Myocyte (in vitro differentiated cells): ENCODE results near the gene KRT7. TPM values are rescaled to one million over a fixed set of nuclear protein-coding genes. Genes with fewer than 3 reads are reported as not detected.
"Not testable (repeated sequence)": the region's sequence is repeated elsewhere in the genome, so short reads cannot be mapped to it uniquely, and the experiment has no call there.

Experiments
- DNase-seq: peaks from one replicate; pipeline ENCODE4 v3.0.0-alpha.2; 2012; ENCODE audit warnings: low read depth
- total RNA-seq: library from RNA; depleted of rRNA; stranded (reverse); fragments of >200 nt; gene quantifications from 2 replicates; pipeline ENCODE4 v1.2.3, GENCODE V29; 2014

Gene KRT7
- total RNA-seq, 1 donor from 2014 or later = 6.6 TPM

DNA sequence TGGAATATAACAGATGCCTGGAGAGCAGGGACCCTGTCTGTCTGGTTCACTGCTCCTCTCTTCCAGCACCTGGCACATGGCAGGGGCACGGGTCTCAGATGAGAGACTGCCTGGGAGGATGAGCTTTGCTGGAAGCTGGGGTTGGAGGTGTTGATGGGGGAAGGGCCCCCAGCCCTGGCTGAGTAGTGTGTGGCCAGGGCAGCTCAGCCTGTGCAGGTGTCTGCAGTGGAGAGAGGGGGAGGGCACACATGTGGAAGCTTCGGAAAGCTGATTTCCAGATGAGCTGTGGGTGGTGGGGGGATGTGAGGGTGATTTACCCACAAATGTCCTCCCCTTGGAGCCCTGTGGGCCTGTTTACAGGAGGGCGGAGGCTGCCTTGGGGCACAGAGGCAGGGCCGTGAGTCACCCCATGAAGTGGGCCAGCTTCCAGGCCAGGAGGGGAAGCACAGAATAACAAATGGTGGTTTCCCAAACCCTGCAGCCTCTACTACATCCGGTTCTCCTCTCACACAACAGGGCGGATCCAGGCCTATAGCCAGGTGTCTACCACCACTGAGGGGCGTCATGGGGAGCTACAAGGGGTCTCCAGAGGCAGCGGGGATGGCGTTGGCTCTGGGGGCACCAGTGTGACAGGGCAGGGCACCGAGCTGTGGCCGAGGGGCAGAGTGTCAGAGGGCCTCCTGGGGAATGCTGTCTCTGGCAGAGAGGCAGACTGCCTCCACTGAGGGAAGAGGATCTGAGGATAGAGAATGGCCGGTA is 11.0 kb downstream of the KRT7 start:
- peak; percentile 95 for DNase-seq

DNA sequence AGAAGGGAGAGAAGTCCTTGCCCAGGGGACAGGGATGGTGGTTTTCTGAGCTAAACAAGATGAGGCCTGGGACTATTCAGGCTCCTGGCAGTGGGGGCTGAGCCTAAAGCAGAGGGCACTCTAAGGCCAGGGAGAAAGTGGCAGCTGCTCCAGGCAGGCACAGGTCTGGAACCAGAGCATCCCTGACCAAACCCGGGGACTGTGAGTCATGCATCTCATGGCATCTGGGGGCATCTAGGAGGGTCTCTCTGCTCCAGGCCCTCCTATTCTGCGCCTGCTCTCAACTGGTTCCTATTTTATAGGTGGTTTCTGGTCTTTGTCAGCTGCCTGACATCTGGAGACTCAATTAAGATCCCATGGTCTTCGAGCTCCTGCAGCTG is 11.6 kb downstream of the KRT7 start:
- peak; percentile 86 for DNase-seq

GRCh38 chr12:52245259-52245961 is 12.4 kb downstream of the KRT7 start:
- DNase-seq = no peak

DNA sequence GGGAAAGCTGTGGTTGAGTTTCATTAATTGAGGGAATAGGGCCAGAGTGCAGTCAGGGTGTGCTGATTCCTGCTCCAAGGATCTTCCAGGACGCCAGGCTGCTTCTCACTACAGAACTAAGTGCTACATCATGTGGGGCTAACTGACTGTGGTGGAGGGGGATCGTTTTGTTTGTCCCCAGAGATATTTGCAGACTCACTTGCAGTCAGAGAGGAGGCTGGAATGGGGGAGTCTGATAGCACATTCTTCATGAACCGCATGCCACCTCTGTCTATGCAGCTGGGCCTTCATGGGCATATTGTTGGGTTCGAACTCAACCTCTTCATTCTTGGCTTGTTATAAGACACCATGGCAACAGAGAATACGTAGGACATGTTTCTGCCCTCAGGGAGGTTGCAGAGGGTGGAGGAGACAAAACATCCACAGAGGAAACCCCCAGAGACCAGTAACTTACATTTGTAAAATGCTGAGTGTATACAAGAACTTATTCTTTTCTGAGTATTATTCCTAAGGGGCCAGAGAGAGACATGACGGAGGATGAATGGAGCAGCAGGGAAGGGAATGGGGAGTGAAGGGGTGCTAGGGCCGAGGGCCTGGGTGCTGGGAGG is 13.0 kb downstream of the KRT7 start:
- no peak for DNase-seq

GRCh38 chr12:52246720-52247621 is 13.9 kb downstream of the KRT7 start:
- peak; percentile 90 for DNase-seq

GRCh38 chr12:52247622-52248540 is 14.8 kb downstream of the KRT7 start:
- DNase-seq = no peak

DNA sequence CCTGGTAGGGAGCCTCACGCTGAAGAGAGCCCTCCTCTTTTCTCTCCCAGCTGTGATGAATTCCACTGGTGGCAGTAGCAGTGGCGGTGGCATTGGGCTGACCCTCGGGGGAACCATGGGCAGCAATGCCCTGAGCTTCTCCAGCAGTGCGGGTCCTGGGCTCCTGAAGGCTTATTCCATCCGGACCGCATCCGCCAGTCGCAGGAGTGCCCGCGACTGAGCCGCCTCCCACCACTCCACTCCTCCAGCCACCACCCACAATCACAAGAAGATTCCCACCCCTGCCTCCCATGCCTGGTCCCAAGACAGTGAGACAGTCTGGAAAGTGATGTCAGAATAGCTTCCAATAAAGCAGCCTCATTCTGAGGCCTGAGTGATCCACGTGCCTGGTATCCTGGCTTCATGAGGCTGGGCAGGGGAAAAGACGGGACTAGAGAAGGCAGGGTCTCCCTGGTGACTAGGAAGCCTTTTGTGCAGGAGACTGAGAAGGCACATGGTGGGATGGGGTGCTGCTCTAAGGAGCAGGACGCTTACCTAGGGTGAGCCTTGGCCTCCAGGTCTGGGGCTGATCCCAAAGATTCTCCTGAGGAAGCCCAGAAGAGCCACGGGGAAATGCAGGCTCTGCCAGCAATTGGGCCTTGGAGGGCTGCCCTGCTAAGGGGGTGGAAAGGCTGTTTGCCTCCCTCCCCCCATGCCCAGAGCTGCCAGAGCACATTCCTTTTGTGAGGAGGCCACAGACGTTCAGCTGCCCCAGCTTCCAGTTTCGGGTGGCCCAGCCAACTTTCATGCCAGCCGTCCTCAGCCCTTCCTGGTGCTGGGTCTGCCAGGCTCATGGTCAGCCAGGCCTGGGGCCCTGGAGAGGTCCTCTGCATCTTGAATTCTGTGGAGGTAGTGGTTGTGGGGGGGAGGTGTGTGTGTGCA is 15.8 kb downstream of the KRT7 start:
- DNase-seq = peak; percentile 88

GRCh38 chr12:52249511-52250047 is 16.5 kb downstream of the KRT7 start:
- DNase-seq = no peak

DNA sequence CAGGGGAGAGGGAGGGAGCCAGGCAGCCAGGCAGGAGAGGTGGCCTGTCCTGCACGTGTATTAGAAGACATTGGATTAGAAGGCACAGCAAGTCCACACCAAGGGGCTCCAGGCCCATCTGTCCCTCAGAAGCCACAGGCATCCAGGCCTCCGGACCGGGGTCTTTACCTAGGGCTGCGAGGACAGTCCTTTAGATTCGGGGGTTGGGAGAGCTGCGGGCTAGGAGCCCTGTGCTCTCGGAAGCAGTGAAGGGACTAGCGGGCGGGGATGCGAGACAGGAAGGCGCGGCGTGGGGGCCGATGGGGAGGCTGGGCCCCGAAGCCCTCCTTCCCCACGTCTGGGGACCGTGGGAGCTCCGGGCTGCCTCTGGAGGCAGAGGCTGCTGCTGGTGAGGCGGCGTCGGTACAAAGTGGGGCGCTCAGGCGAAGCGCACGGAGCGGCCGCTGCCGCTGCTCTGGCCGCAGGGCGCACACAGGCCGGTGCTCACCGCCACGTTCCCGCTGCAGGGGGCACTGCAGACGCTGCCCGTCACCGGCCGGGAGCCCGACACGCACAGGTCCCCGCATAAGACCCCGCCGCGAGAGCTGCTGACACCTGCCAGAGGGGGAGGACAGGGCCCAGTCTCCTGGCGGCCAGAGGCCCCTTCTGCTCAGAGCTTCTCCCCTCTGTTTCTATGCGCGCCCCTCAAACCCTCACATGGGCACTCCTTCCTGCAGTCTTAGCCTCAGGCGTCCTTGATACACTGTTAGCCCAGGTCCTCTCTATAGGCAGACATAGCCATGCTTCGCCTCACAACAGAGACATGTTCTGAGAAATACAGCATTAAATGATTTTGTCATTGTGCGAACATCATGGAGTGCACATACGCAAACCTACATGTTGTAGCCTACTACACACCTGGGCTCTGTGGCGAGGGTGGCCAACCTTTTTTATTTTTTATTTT is 17.3 kb downstream of the KRT7 start:
- no peak for DNase-seq

DNA sequence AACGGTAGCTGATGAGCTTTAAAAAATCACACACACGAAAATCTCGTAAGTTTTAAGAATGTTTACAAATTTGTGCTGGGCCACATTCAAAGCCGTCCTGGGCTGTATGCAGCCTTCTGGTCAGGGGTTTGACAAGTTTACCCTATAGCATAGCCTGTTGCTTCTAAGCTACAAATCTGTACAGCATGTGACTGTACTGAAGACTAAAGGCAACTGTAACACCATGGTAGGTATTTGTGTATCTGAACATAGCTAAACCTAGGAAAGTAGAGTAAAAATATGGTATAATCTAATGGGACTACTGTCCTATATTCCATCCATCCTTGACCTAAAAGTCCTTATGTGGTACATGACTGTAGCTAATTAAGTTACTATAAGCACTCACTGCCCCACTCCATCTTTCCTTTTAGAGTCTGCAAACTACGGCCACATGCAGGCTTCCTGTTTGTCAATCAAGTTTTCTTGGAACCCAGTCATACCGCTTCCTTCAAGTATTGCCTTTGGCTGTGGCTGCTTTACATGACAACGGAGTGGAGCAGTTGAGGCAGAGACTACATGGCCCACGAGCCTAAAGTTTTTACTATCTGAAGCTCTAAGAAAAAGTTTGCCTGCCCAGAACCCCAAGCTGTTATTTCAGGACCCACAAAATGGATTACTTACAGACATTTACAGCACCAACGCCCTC is 18.5 kb downstream of the KRT7 start:
- no peak for DNase-seq

- DNase-seq = not testable (repeated sequence)
These were observed 19.2 kb downstream of the KRT7 start for GRCh38 chr12:52252175-52252615.

- no peak for DNase-seq
These were observed 19.8 kb downstream of the KRT7 start for GRCh38 chr12:52252728-52253343.

GRCh38 chr12:52253391-52254179 is 20.5 kb downstream of the KRT7 start:
- no peak for DNase-seq

GRCh38 chr12:52254180-52254964 is 21.3 kb downstream of the KRT7 start:
- no peak for DNase-seq
